Cardiac septum (tissue), 1 donor: ENCODE measurements around the gene LDLRAD4. TPM values are rescaled to one million over a fixed set of nuclear protein-coding genes. Genes with fewer than 3 reads are reported as not detected.

Source experiments
- DNase-seq: peaks from one replicate; pipeline ENCODE4 v3.0.0-alpha.2; 2020; ENCODE audit warnings: low spot score
- intact Hi-C: fragments of 100-400 bp; cut with DNase I; formaldehyde crosslinking; loops from one replicate; pipeline ENCODE4 v1.14.0; 2022
- total RNA-seq: library from RNA; stranded (reverse); fragmentation: NEBNext Ultra II Directional; extraction: Animal tissue kit (Norgen Biotek cat#: 25700); gene quantifications from one replicate; pipeline ENCODE4 v1.2.1, GENCODE V29; 2021
- donor health status: DM: no; HTN: no; CAD: no.

The LDLRAD4 gene
- total RNA-seq, 1 donor from 2014 or later = 23.3 TPM

DNA sequence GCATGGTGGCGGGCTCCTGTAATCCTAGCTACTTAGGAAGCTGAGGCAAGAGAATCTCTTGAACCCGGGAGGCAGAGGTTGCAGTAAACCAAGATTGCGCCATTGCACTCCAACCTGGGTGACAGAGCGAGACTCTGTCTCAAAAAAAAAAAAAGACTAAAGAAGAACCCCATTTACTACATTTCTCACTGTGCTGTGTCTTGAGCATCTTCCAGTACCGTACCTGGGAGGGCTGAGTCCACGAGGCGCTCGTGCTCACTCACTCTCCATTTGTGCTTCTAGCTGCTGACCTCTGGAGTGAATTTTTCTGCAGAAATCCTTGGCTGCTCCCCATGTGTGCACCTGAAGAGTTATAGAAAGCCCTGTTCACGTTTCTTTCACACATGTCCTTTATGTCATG lies 204.8 kb downstream of the LDLRAD4 start:
- intact Hi-C loops = no loop called here
- DNase-seq = no peak

- intact Hi-C loops = no loop called here
- no peak for DNase-seq
These were observed 205.8 kb downstream of the LDLRAD4 start for GRCh38 chr18:13424363-13424762.

- no peak for DNase-seq
- intact Hi-C loops = loop anchor here (5.0 kb wide), 1 partner anchor 43 kb away; no protein-coding TSS in a partner anchor
These were observed 207.0 kb downstream of the LDLRAD4 start for GRCh38 chr18:13425357-13426091.

- DNase-seq = no peak
These were observed 208.8 kb downstream of the LDLRAD4 start for GRCh38 chr18:13427354-13427753.

GRCh38 chr18:13428319-13428718 lies 209.8 kb downstream of the LDLRAD4 start:
- intact Hi-C loops = loop anchor here (5.0 kb wide), 1 partner anchor 46 kb away; no protein-coding TSS in a partner anchor
- DNase-seq = no peak

More at GRCh38 chr18:13427354-13427753, 208.8 kb downstream of the LDLRAD4 start:
- intact Hi-C loops = loop anchor here (5.0 kb wide), 1 partner anchor 45 kb away; no protein-coding TSS in a partner anchor

DNA sequence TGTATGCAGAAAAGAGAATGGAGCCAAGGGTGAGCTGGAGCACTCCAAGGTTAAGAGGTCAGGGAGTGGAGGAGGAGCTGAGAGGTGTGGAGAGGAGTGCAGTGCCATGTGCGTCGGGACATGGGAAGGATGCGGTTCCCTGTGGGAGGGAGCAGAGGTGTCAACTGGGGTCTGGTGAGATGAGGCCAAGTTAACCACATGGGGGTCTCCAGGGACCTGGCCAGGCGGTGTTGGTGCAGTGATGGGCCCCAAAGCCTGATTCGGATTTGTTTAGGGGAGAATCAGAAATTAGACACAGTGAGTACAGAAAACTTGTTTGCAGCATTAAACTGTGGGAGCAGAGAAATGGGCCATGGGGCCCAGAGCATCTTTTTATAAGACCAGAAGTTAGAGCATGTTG lies 210.5 kb downstream of the LDLRAD4 start:
- intact Hi-C loops = loop anchor here (5.0 kb wide), 1 partner anchor 47 kb away; no protein-coding TSS in a partner anchor
- DNase-seq = no peak

DNA sequence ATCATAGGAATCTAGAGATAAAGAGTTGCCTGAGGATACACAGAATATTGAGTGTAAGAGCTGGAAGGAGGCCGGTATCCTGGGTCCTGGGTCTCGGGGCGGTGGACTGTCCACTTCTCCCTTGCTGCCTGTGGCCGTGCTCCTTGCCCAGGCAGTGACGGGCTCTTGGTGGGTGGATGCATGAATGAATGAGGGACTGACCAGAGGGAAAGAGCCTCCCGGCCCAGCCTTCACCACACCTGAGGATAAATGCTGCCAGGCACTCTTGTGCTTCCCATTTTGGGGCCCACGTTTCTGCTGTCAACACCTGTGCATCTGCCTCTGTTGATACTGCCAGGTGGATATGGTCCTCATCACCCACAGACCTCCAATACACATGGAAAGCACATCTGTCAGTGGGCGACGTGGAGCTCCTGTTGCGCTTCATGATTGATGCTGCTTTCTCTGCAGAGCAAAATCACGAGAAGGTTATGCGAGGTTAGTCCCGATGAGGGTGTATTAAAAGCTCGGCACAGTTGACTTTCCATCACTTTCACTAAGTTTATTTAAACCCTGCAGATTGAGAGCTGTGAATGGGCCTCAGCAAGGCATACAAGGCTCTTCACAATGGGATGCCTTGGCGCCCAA lies 211.4 kb downstream of the LDLRAD4 start:
- intact Hi-C loops = loop anchor here (5.0 to 10.0 kb wide), 2 partner anchors 48 to 185 kb away; no protein-coding TSS in a partner anchor
- DNase-seq = no peak

DNA sequence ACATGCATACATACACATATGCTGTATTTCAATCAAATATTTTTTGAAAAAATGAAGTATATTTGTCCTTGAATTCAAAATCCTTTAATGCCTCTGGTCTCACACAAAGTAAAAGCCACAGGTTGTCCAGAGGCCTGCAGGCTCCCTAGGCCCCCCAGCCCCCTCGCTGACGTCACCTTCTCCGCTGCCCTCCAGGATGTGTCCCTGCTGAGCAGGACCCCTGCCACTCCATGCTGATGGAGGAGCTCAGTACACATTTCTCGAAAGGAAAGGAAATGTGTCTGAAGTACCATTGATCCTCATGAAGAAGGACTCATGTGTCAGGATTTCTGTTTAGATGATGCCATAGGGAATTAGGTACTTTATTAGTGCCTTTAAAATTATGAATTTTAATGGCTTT lies 212.1 kb downstream of the LDLRAD4 start:
- no peak for DNase-seq
- intact Hi-C loops = loop anchor here (10.0 kb wide), 1 partner anchor 184 kb away; no protein-coding TSS in a partner anchor

DNA sequence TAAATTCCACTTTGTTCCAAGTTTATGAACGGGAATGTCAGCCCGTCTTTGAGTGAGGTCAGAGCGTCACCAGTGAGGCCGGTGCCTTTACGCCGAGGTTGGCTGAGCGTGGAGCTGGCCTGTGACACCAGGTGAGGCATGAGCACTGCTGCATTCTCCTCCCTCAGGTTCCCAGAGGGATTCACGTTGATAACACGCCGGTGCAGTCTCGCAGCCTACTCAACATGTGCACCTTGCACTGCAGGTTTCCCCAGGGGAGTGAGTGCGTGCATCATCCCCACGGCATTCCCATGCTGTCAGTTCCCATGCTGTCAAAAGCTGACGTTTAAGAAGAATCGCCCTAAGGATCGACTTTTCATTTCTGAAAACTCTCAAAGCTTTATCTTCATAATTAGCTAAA lies 213.3 kb downstream of the LDLRAD4 start:
- intact Hi-C loops = loop anchor here (10.0 kb wide), 1 partner anchor 183 kb away; no protein-coding TSS in a partner anchor
- DNase-seq = no peak

GRCh38 chr18:13433125-13433524 lies 214.6 kb downstream of the LDLRAD4 start:
- intact Hi-C loops = loop anchor here (10.0 kb wide), 1 partner anchor 182 kb away; no protein-coding TSS in a partner anchor

GRCh38 chr18:13433685-13434084 lies 215.1 kb downstream of the LDLRAD4 start:
- DNase-seq = no peak

More at GRCh38 chr18:13433125-13433524, 214.6 kb downstream of the LDLRAD4 start:
- no peak for DNase-seq

GRCh38 chr18:13434854-13435253 lies 216.3 kb downstream of the LDLRAD4 start:
- DNase-seq = no peak
- intact Hi-C loops = loop anchor here (5.0 to 10.0 kb wide), 2 partner anchors 58 to 180 kb away; no protein-coding TSS in a partner anchor

More at GRCh38 chr18:13433685-13434084, 215.1 kb downstream of the LDLRAD4 start:
- intact Hi-C loops = loop anchor here (10.0 kb wide), 1 partner anchor 181 kb away; no protein-coding TSS in a partner anchor

DNA sequence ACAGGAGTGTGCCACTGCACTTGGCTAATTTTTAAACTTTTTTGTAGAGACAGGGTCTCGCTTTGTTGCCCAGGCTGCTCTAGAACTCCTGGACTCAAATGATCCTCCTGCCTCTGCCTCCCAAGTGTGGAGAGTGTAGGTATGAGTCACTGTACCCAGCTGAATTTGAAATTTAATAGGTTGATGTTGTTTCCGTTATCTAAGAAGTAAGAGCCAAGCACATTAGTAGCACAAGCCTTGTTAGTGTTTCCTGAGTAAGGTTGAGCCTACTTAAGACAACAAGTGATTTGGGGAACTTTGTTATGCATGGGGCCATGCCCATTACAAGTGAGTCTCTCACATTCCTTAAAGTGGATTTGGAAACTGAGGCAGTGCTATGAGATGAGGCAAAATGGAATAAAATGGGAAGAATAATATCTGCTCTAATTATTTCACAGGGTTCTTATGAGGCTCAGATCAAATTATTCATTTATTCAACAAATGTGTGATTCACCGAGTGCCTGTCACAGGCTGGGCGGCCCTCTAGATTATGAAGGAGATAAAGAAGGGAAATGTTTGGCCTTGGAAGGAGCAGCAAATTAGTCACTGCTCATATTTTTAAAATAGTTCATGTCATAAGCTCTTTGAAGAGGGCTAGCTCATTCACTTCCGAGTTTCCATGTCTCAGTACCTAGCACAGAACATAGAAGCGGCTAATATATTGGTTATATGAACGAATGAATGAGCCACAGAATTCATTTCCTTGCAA lies 217.2 kb downstream of the LDLRAD4 start:
- intact Hi-C loops = loop anchor here (5.0 to 10.0 kb wide), 2 partner anchors 58 to 179 kb away; no protein-coding TSS in a partner anchor
- no peak for DNase-seq

DNA sequence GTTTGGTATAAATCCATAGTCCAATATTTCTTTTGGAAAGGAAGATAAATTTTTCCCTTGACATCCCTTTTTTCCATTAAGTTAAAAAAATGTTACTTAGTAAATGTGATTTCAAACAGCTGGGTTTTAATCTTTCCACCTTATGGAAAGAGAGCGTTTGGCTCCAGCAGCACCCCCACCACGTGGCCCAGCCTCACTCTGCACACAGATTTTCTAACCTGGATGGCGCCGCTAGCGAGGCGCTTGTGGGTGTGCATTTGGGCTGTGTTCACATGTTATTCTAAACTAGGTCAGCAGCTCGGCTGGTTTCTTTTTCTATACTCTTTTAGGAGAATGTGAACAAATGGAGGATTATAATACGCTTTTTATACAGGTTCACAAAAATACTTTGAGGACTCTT lies 218.0 kb downstream of the LDLRAD4 start:
- no peak for DNase-seq
- intact Hi-C loops = loop anchor here (5.0 to 10.0 kb wide), 2 partner anchors 59 to 178 kb away; no protein-coding TSS in a partner anchor

- intact Hi-C loops = loop anchor here (5.0 to 10.0 kb wide), 2 partner anchors 60 to 178 kb away; no protein-coding TSS in a partner anchor
- DNase-seq = no peak
These were observed 218.5 kb downstream of the LDLRAD4 start for GRCh38 chr18:13437034-13437433.

GRCh38 chr18:13437796-13438506 lies 219.4 kb downstream of the LDLRAD4 start:
- intact Hi-C loops = loop anchor here (5.0 to 10.0 kb wide), 2 partner anchors 61 to 177 kb away; no protein-coding TSS in a partner anchor
- no peak for DNase-seq

GRCh38 chr18:13438507-13439056 lies 220.0 kb downstream of the LDLRAD4 start:
- DNase-seq = no peak
- intact Hi-C loops = loop anchor here (5.0 to 10.0 kb wide), 2 partner anchors 61 to 176 kb away; no protein-coding TSS in a partner anchor

DNA sequence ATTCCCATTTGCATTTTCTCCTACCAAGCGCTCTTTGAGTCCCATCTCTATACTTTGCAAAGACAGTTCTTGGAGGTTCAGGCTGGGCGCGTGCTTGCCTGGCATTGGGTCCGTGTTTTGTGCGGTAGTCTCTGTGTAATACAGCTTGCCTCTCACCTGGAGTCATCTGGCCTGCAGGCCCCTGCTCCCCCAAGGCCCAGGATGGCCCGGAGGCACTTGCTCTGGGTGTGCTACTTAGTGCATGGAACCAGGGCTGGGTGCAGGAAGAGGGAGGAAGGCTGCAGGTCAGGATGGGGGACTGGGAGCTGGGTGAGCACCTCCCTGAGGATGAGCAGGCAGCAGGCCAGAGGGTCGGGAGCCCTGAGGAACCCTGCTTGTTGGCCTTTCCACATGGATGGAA lies 220.9 kb downstream of the LDLRAD4 start:
- intact Hi-C loops = loop anchor here (5.0 to 10.0 kb wide), 2 partner anchors 62 to 175 kb away; no protein-coding TSS in a partner anchor

More for the DNA sequence above, 220.9 kb downstream of the LDLRAD4 start:
- no peak for DNase-seq
